Measurements from ENCODE around the gene SESTD1.

SESTD1 gene

GRCh38 chr2:179082697-179083096 lies 181.9 kb downstream of the SESTD1 start:
- no peak for DNase-seq (ENCODE audit: low read depth)
- no peak overlapping the region for H3K4me3 ChIP-seq (ENCODE audit: low read length)
- no peak for TF ChIP-seq CTCF (conservative IDR thresholded peaks at IDR 0.05; ENCODE audit: low read length)

- DNase-seq (ENCODE audit: low read depth): no peak
Observed at GRCh38 chr2:179081954-179082353, 182.7 kb downstream of the SESTD1 start.

DNA sequence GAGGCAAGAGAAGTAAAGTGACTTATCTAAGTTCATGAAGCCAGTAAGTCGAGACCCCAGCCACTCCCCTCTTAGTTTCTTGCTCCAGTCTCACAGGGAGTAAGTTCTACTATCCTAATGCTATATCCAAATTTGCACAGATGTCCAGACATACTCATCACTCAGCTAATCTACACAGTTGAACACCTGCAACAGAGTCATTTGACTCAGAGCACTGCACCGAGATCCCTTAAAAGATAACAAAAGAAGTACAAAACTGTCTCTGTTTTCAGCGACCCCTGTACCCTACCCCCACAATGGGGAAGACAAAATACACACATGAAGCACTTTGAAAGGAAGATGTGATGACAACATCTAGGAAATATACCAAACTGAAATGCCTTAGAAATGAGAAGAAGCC lies 192.1 kb downstream of the SESTD1 start:
- no peak for DNase-seq (ENCODE audit: low read depth)
- TF ChIP-seq CTCF (conservative IDR thresholded peaks at IDR 0.05; ENCODE audit: low read length): no peak
- no peak overlapping the region for H3K4me3 ChIP-seq (ENCODE audit: low read length)

More at GRCh38 chr2:179081954-179082353, 182.7 kb downstream of the SESTD1 start:
- no peak for TF ChIP-seq CTCF (conservative IDR thresholded peaks at IDR 0.05; ENCODE audit: low read length)
- H3K4me3 ChIP-seq (ENCODE audit: low read length): no peak overlapping the region

GRCh38 chr2:179071810-179072355 lies 192.7 kb downstream of the SESTD1 start:
- H3K4me3 ChIP-seq (ENCODE audit: low read length): no peak overlapping the region
- DNase-seq (ENCODE audit: low read depth): no peak
- no peak for TF ChIP-seq CTCF (conservative IDR thresholded peaks at IDR 0.05; ENCODE audit: low read length)

GRCh38 chr2:179070895-179071294 lies 193.7 kb downstream of the SESTD1 start:
- no peak overlapping the region for H3K4me3 ChIP-seq (ENCODE audit: low read length)
- no peak for DNase-seq (ENCODE audit: low read depth)
- no peak for TF ChIP-seq CTCF (conservative IDR thresholded peaks at IDR 0.05; ENCODE audit: low read length)

DNA sequence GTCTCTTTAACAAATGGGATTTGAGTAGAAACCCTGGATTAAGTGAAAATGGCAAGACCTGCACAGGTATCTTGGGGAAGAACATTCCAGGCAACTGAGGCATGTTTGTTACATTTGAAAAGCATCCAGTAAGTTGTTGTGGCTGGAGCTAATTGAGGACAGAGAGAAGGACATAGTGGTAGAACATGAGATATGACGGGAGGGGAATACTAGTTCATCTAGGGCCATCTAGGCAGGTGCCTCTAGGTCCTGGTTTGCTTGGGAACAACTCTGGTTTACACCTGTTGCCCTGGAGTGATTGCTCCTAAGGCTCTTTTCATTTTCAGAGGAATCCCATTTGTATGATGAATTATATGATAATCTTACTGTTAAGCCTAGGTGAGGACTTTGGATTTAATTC lies 194.9 kb downstream of the SESTD1 start:
- DNase-seq (ENCODE audit: low read depth): no peak
- no peak for TF ChIP-seq CTCF (conservative IDR thresholded peaks at IDR 0.05; ENCODE audit: low read length)
- no peak overlapping the region for H3K4me3 ChIP-seq (ENCODE audit: low read length)

GRCh38 chr2:179068991-179069643 lies 195.5 kb downstream of the SESTD1 start:
- no peak for DNase-seq (ENCODE audit: low read depth)
- no peak overlapping the region for H3K4me3 ChIP-seq (ENCODE audit: low read length)
- TF ChIP-seq CTCF (conservative IDR thresholded peaks at IDR 0.05; ENCODE audit: low read length): no peak

Measured in AG10803 (cell line).